Measurements from ENCODE around the gene SEPTIN8. TPM values are rescaled to one million over a fixed set of nuclear protein-coding genes. Genes with fewer than 3 reads are reported as not detected.

SEPTIN8 gene
- total RNA-seq, 1 experiment from 2014 or later, result 48.5 TPM

- CTCF ChIA-PET, result interaction anchor here (0.6 to 2.5 kb wide), 5 partner anchors 23 to 388 kb away, joined by 3 to 10 read pairs (median 3); no protein-coding TSS in a partner anchor
- peak; percentile 43 for DNase-seq
- H3K36me3 Mint-ChIP-seq (ENCODE audit: insufficient read depth, unreplicated experiment), result peaks cover 22% of the 10 kb centered on the region
- peaks cover 9% of the 10 kb centered on the region for H3K27me3 Mint-ChIP-seq (ENCODE audit: unreplicated experiment)
- peaks cover 22% of the 10 kb centered on the region for H3K4me1 Mint-ChIP-seq (ENCODE audit: low read depth, unreplicated experiment)
- H3K27ac Mint-ChIP-seq (ENCODE audit: unreplicated experiment), result no peak overlapping the region
- TF ChIP-seq, protein P1, sequence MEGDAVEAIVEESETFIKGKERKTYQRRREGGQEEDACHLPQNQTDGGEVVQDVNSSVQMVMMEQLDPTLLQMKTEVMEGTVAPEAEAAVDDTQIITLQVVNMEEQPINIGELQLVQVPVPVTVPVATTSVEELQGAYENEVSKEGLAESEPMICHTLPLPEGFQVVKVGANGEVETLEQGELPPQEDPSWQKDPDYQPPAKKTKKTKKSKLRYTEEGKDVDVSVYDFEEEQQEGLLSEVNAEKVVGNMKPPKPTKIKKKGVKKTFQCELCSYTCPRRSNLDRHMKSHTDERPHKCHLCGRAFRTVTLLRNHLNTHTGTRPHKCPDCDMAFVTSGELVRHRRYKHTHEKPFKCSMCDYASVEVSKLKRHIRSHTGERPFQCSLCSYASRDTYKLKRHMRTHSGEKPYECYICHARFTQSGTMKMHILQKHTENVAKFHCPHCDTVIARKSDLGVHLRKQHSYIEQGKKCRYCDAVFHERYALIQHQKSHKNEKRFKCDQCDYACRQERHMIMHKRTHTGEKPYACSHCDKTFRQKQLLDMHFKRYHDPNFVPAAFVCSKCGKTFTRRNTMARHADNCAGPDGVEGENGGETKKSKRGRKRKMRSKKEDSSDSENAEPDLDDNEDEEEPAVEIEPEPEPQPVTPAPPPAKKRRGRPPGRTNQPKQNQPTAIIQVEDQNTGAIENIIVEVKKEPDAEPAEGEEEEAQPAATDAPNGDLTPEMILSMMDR (IDR thresholded peaks at IDR 0.05; ENCODE audit: unreplicated experiment), result no peak
- intact Hi-C loops (cut with micrococcal nuclease; ENCODE audit: unreplicated experiment), result no loop called here
- peak overlapping the region; percentile 50 for H3K4me3 Mint-ChIP-seq (ENCODE audit: low read depth, unreplicated experiment)
- BruUV-seq (replicated peaks), result no TSS peak
- H3K9me3 Mint-ChIP-seq (ENCODE audit: low read depth, unreplicated experiment), result no peaks in the 10 kb centered on the region
These were observed 705 bp downstream of the SEPTIN8 start for GRCh38 chr5:132776131-132776937.

DNA sequence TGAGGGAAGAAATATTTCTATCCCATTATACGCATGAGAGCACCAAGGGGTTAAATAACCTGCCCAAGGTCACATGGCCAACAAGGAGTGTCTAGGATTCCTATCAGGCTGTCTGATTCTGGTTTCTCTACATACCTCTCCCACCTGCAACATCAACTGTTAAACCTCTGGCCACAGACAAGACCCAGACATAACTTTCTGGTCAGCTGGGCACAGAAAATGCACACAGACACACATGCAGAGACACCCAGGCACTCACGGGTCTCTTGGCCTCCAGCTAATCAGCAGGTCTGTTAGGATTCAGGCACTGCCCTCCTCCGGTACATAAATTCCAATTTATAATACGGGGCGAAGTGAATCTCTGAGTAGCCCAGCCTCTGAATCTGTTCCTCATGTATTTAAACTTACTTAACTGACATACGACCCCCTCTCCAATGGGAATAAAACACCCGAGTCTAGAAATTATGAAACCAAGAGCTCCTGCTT is 1.5 kb downstream of the SEPTIN8 start:
- Mint-ChIP-seq H3K36me3 (ENCODE audit: insufficient read depth, unreplicated experiment) (peaks cover 22% of the 10 kb centered on the region), H3K9me3 (ENCODE audit: low read depth, unreplicated experiment) (no peaks in the 10 kb centered on the region), H3K27me3 (ENCODE audit: unreplicated experiment) (peaks cover 9% of the 10 kb centered on the region), H3K27ac (ENCODE audit: unreplicated experiment) (no peak overlapping the region), H3K4me1 (ENCODE audit: low read depth, unreplicated experiment) (peaks cover 22% of the 10 kb centered on the region), H3K4me3 (ENCODE audit: low read depth, unreplicated experiment) (peak overlapping the region; percentile 50)
- CTCF ChIA-PET, result interaction anchor here (0.6 to 2.5 kb wide), 5 partner anchors 14 to 387 kb away, joined by 3 to 10 read pairs (median 4); no protein-coding TSS in a partner anchor
- TF ChIP-seq, protein P1 (IDR thresholded peaks at IDR 0.05; ENCODE audit: unreplicated experiment), result no peak
- no peak for DNase-seq
- intact Hi-C loops (cut with micrococcal nuclease; ENCODE audit: unreplicated experiment), result no loop called here
- TSS peak; percentile 66 for BruUV-seq (replicated peaks)

- BruUV-seq (replicated peaks), result no TSS peak
- peaks cover 22% of the 10 kb centered on the region for H3K36me3 Mint-ChIP-seq (ENCODE audit: insufficient read depth, unreplicated experiment)
- H3K4me3 Mint-ChIP-seq (ENCODE audit: low read depth, unreplicated experiment), result no peak overlapping the region
- DNase-seq, result no peak
- H3K4me1 Mint-ChIP-seq (ENCODE audit: low read depth, unreplicated experiment), result peaks cover 22% of the 10 kb centered on the region
- H3K27me3 Mint-ChIP-seq (ENCODE audit: unreplicated experiment), result peaks cover 9% of the 10 kb centered on the region
- CTCF ChIA-PET, result interaction anchor here (0.5 to 2.5 kb wide), 2 partner anchors 16 to 46 kb away, joined by 4 to 10 read pairs; no protein-coding TSS in a partner anchor
- TF ChIP-seq, protein P1 (IDR thresholded peaks at IDR 0.05; ENCODE audit: unreplicated experiment), result no peak
- H3K9me3 Mint-ChIP-seq (ENCODE audit: low read depth, unreplicated experiment), result no peaks in the 10 kb centered on the region
- H3K27ac Mint-ChIP-seq (ENCODE audit: unreplicated experiment), result no peak overlapping the region
- intact Hi-C loops (cut with micrococcal nuclease; ENCODE audit: unreplicated experiment), result no loop called here
These were observed 2.1 kb downstream of the SEPTIN8 start for GRCh38 chr5:132774896-132775295.

DNA sequence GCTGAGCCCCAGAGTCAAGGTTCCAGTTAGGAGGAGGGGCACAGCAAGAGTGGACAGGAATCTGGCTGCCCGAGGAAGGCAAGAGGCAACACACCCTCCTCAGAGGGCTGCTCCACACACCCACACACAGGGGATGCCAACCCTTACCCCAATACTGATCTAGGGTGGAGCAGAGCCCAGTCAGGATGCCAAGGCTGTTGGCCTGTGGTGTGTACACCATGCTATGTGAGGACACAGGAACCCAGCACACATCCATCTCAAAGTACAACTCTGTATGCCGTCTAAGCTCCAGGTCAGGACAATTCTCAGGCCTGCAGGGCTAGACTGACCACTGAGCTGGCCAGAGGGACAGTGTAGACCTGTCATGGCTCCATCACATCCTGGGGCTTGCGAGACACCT is 2.6 kb downstream of the SEPTIN8 start:
- Mint-ChIP-seq H3K4me1 (ENCODE audit: low read depth, unreplicated experiment) (peaks cover 22% of the 10 kb centered on the region), H3K4me3 (ENCODE audit: low read depth, unreplicated experiment) (no peak overlapping the region), H3K36me3 (ENCODE audit: insufficient read depth, unreplicated experiment) (peaks cover 22% of the 10 kb centered on the region), H3K27ac (ENCODE audit: unreplicated experiment) (no peak overlapping the region), H3K27me3 (ENCODE audit: unreplicated experiment) (peaks cover 9% of the 10 kb centered on the region), H3K9me3 (ENCODE audit: low read depth, unreplicated experiment) (no peaks in the 10 kb centered on the region)
- CTCF ChIA-PET, result interaction anchor here (0.5 to 0.6 kb wide), 2 partner anchors 17 to 27 kb away, joined by 4 read pairs; no protein-coding TSS in a partner anchor
- TF ChIP-seq, protein P1 (IDR thresholded peaks at IDR 0.05; ENCODE audit: unreplicated experiment), result no peak
- intact Hi-C loops (cut with micrococcal nuclease; ENCODE audit: unreplicated experiment), result no loop called here
- DNase-seq, result no peak
- BruUV-seq (replicated peaks), result no TSS peak

Measured in Calu3 (cell line).